ENCODE results near the gene ACSF2. TPM values are rescaled to one million over a fixed set of nuclear protein-coding genes. Genes with fewer than 3 reads are reported as not detected.
"Not testable (repeated sequence)": the region's sequence is repeated elsewhere in the genome, so short reads cannot be mapped to it uniquely, and the experiment has no call there.

ACSF2 gene
- total and polyA plus RNA-seq, 2 donors (not counting 3 experiments of a cell fraction or from before 2014, with no cell fraction given): 33.2 to 37.2 TPM

GRCh38 chr17:50426814-50427787 lies 1.1 kb downstream of the ACSF2 start:
- ChIA-PET CTCF (interaction anchor here (0.9 to 1.8 kb wide), 6 partner anchors 29 to 65 kb away, joined by 3 to 16 read pairs (median 4); partner anchors contain the start of genes LRRC59 and RSAD1), POLR2A (interaction anchor here (0.5 kb wide), 1 partner anchor 20 kb away, joined by 5 read pairs; no protein-coding TSS in a partner anchor)
- no peak for TF ChIP-seq POLR2A (IDR thresholded peaks at IDR 0.05; ENCODE audit: low read depth, low read length)
- peak in 1 of 2 donors; percentile 7 for TF ChIP-seq CTCF (IDR thresholded peaks at IDR 0.05; ENCODE audit: extremely low read depth in 1 of 2, insufficient read depth in 1 of 2, low read depth in 1 of 2, low read length in 2 of 2)
- TF ChIP-seq GATA2 (IDR thresholded peaks at IDR 0.05; ENCODE audit: insufficient read depth, insufficient read length, low read depth, low read length): no peak
- no peak for TF ChIP-seq JUN (IDR thresholded peaks at IDR 0.05; ENCODE audit: borderline replicate concordance, insufficient read depth, insufficient read length, low read depth)
- peak overlapping the region; percentile 32 for H3K4me2 ChIP-seq (ENCODE audit: insufficient read depth, low read length)
- no peaks in the 10 kb centered on the region for H4K20me1 ChIP-seq (replicated peaks; ENCODE audit: control insufficient read depth, extremely low read depth, insufficient read depth, low read length)
- peaks cover 31% of the 10 kb centered on the region for H3K4me1 ChIP-seq (ENCODE audit: control insufficient read depth, extremely low read depth, insufficient read depth, low read length)
- H3K27me3 ChIP-seq (ENCODE audit: control insufficient read depth in 2 of 2, insufficient read depth in 2 of 2, low read length in 2 of 2): no peaks in the 10 kb centered on the region
- no peak overlapping the region for H3K27ac ChIP-seq (ENCODE audit: insufficient read depth, low read depth, low read length)
- H3K36me3 ChIP-seq (ENCODE audit: control insufficient read depth in 2 of 2, extremely low read depth in 1 of 2, insufficient read depth in 2 of 2, low read length in 2 of 2): no peaks in the 10 kb centered on the region
- peak overlapping the region; percentile 9 for H2AFZ ChIP-seq (ENCODE audit: low read depth, low read length)
- H3K9ac ChIP-seq (replicated peaks; ENCODE audit: extremely low read depth, insufficient read depth, low read length): no peak overlapping the region
- DNase-seq (ENCODE audit: low read depth, low spot score) (peak; percentile 45), FAIRE-seq (peak; percentile 86)
- intact Hi-C loops (cut with micrococcal nuclease): loop anchor here (2.0 kb wide), 2 partner anchors 30 to 52 kb away; partner anchors contain the start of genes LRRC59 and RSAD1
- no peaks in the 10 kb centered on the region for H3K9me1 ChIP-seq (replicated peaks; ENCODE audit: control insufficient read depth, extremely low read depth, insufficient read depth, low read length)
- H3K9me3 ChIP-seq (replicated peaks; ENCODE audit: control insufficient read depth, insufficient read depth, low read length): no peaks in the 10 kb centered on the region
- H3K4me3 ChIP-seq (replicated peaks in 1 of 3; ENCODE audit: insufficient read depth in 1 of 3, low read depth in 1 of 3, low read length in 3 of 3): peak overlapping the region; percentile 24 to 79 (median 72)
- dilution Hi-C loops (cut with MboI; ENCODE audit: extremely low pct_ligation_motif_present, low sequenced_read_pairs): no loop called here
- no TSS peak for BruUV-seq (replicated peaks)
- H3K79me2 ChIP-seq (ENCODE audit: control insufficient read depth, insufficient read depth, low read length): no peaks in the 10 kb centered on the region

GRCh38 chr17:50428126-50428525 lies 2.1 kb downstream of the ACSF2 start:
- H3K9me1 ChIP-seq (replicated peaks; ENCODE audit: control insufficient read depth, extremely low read depth, insufficient read depth, low read length); BruUV-seq (replicated peaks); H4K20me1 ChIP-seq (replicated peaks; ENCODE audit: control insufficient read depth, extremely low read depth, insufficient read depth, low read length); H3K79me2 ChIP-seq (ENCODE audit: control insufficient read depth, insufficient read depth, low read length); H3K9ac ChIP-seq (replicated peaks; ENCODE audit: extremely low read depth, insufficient read depth, low read length); H3K36me3 ChIP-seq (ENCODE audit: control insufficient read depth in 2 of 2, extremely low read depth in 1 of 2, insufficient read depth in 2 of 2, low read length in 2 of 2); intact Hi-C loops (cut with micrococcal nuclease); H3K4me2 ChIP-seq (ENCODE audit: insufficient read depth, low read length); H3K27ac ChIP-seq (ENCODE audit: insufficient read depth, low read depth, low read length); H3K27me3 ChIP-seq (ENCODE audit: control insufficient read depth in 2 of 2, insufficient read depth in 2 of 2, low read length in 2 of 2); H3K9me3 ChIP-seq (replicated peaks; ENCODE audit: control insufficient read depth, insufficient read depth, low read length); POLR2A ChIA-PET; FAIRE-seq; H2AFZ ChIP-seq (ENCODE audit: low read depth, low read length); DNase-seq (ENCODE audit: low read depth, low spot score); H3K4me3 ChIP-seq (replicated peaks in 1 of 3; ENCODE audit: insufficient read depth in 1 of 3, low read depth in 1 of 3, low read length in 3 of 3); dilution Hi-C loops (cut with MboI; ENCODE audit: extremely low pct_ligation_motif_present, low sequenced_read_pairs): not testable (repeated sequence)
- H3K4me1 ChIP-seq (ENCODE audit: control insufficient read depth, extremely low read depth, insufficient read depth, low read length): peaks cover 30% of the 10 kb centered on the region
- CTCF ChIA-PET: interaction anchor here (4.4 kb wide), 1 partner anchor 31 kb away, joined by 20 read pairs; the partner anchor contains the start of gene LRRC59

Data from endothelial cell of umbilical vein (primary cell).